ENCODE measurements around the gene CLTC.

- TF ChIP-seq REST (IDR thresholded peaks at IDR 0.05; ENCODE audit: insufficient read depth in 1 of 2, low read depth in 2 of 2, low read length in 2 of 2) (no peak), TAF1 (IDR thresholded peaks at IDR 0.05; ENCODE audit: borderline replicate concordance, insufficient read depth, low read length) (no peak), POLR2AphosphoS5 (IDR thresholded peaks at IDR 0.05; ENCODE audit: low read depth, low read length) (0 out of 2 replicates have a peak, but pooled peaks have one; percentile 36)
Measured at GRCh38 chr17:59694344-59694743, 74.6 kb downstream of the CLTC start.
